CD8-positive, alpha-beta memory T cell (primary cell): Measurements from ENCODE around the gene TRPV6. TPM values are rescaled to one million over a fixed set of nuclear protein-coding genes. Genes with fewer than 3 reads are reported as not detected.

Source experiments
- CTCF ChIA-PET: fragments of 350-600 bp; sonication (Branson Sonifier 250); formaldehyde crosslinking; loops from one replicate; lab custom pipeline; 2021; ENCODE audit warnings: antibody characterized with exemption; lab: Charles Lee
- POLR2A ChIA-PET: fragments of 350-600 bp; sonication (Branson Sonifier 250); formaldehyde crosslinking; loops from one replicate; lab custom pipeline; 2021; ENCODE audit warnings: antibody characterized with exemption; lab: Charles Lee
- DNase-seq, 5 donors: peaks; one replicate each; pipeline versions ENCODE4 v3.0.0 to v3.0.0-alpha.2; 2020 to 2022; ENCODE audit warnings: mixed read lengths in 1 of 5
- H3K27ac ChIP-seq: one replicate; pipeline ENCODE4 v1.7.0; 2013; ENCODE audit warnings: low read depth, mild to moderate bottlenecking, low read length, moderate library complexity
- H3K27me3 ChIP-seq: 2 replicates; pipeline ENCODE4 v1.7.0; 2013; ENCODE audit warnings: low read length, mild to moderate bottlenecking; ENCODE audit not compliant: insufficient read depth, poor library complexity, severe bottlenecking
- H3K36me3 ChIP-seq: 2 replicates; pipeline ENCODE4 v1.7.0; 2013; ENCODE audit warnings: mild to moderate bottlenecking, low read length, moderate library complexity; ENCODE audit not compliant: insufficient read depth
- H3K4me1 ChIP-seq: 2 replicates; pipeline ENCODE4 v1.7.0; 2013; ENCODE audit warnings: mild to moderate bottlenecking, low read length, moderate library complexity; ENCODE audit not compliant: insufficient read depth
- H3K4me3 ChIP-seq: 2 replicates; pipeline ENCODE4 v1.7.0; 2013; ENCODE audit warnings: mild to moderate bottlenecking, low read length
- H3K9me3 ChIP-seq: 2 replicates; pipeline ENCODE4 v1.7.0; 2013; ENCODE audit warnings: mild to moderate bottlenecking, low read length
- H3K27ac Mint-ChIP-seq, 8 donors: one replicate each; pipeline ENCODE4 v1.8.0; 2020 to 2021; ENCODE audit warnings: mixed read lengths in 8 of 8, mild to moderate bottlenecking in 6 of 8, inconsistent platforms in 3 of 8, moderate library complexity in 3 of 8
- H3K27me3 Mint-ChIP-seq, 2 donors: one replicate each; pipeline ENCODE4 v1.8.0; 2020 to 2021; ENCODE audit warnings: mixed read lengths in 2 of 2, mild to moderate bottlenecking in 1 of 2, moderate library complexity in 1 of 2
- H3K36me3 Mint-ChIP-seq, 3 donors: one replicate each; pipeline ENCODE4 v1.8.0; 2020 to 2021; ENCODE audit warnings: mixed read lengths in 3 of 3, inconsistent platforms in 1 of 3, mild to moderate bottlenecking in 1 of 3
- H3K4me1 Mint-ChIP-seq, 3 donors: one replicate each; pipeline ENCODE4 v1.8.0; 2020 to 2021; ENCODE audit warnings: mixed read lengths in 3 of 3, inconsistent platforms in 1 of 3, mild to moderate bottlenecking in 1 of 3
- H3K4me3 Mint-ChIP-seq, 7 donors: one replicate each; pipeline ENCODE4 v1.8.0; 2020 to 2021; ENCODE audit warnings: mixed read lengths in 7 of 7, mild to moderate bottlenecking in 6 of 7, moderate library complexity in 4 of 7, inconsistent platforms in 2 of 7
- H3K9me3 Mint-ChIP-seq, 5 donors: one replicate each; pipeline ENCODE4 v1.8.0; 2020 to 2022; ENCODE audit warnings: mixed read lengths in 5 of 5, mild to moderate bottlenecking in 3 of 5, moderate library complexity in 2 of 5, inconsistent platforms in 1 of 5
- polyA plus RNA-seq: library from polyadenylated mRNA; unstranded; fragments of 300-500 nt; fragmentation: Illumina TruSeq; gene quantifications from one replicate; pipeline ENCODE4 v1.2.3, GENCODE V29; 2021
- total RNA-seq, 2 experiments: library from RNA; stranded (reverse); gene quantifications; one replicate each; pipeline ENCODE4 v1.2.3, GENCODE V29; 2021

Gene TRPV6
- total and polyA plus RNA-seq, 3 experiments from 2014 or later = not detected

GRCh38 chr7:142914121-142914520 lies 28.6 kb upstream of the TRPV6 start:
- H3K4me3 Mint-ChIP-seq = no peak overlapping the region
- no peak for DNase-seq
- Histone ChIP-seq H3K9me3 (no peaks in the 10 kb centered on the region), H3K36me3 (no peaks in the 10 kb centered on the region), H3K27me3 (no peaks in the 10 kb centered on the region), H3K4me3 (no peak overlapping the region), H3K27ac (no peak overlapping the region), H3K4me1 (no peaks in the 10 kb centered on the region)
- peaks cover 14 to 50% of the 10 kb centered on the region in 2 donors for H3K27me3 Mint-ChIP-seq
- H3K9me3 Mint-ChIP-seq = no peaks in the 10 kb centered on the region
- no peaks in the 10 kb centered on the region for H3K4me1 Mint-ChIP-seq
- POLR2A ChIA-PET = no interaction called here
- H3K36me3 Mint-ChIP-seq = no peaks in the 10 kb centered on the region
- CTCF ChIA-PET = no interaction called here
- H3K27ac Mint-ChIP-seq = no peak overlapping the region

GRCh38 chr7:142913566-142913965 lies 28.0 kb upstream of the TRPV6 start:
- Mint-ChIP-seq H3K27me3 (peaks cover 12 to 50% of the 10 kb centered on the region in 2 donors), H3K36me3 (no peaks in the 10 kb centered on the region), H3K27ac (no peak overlapping the region), H3K4me1 (no peaks in the 10 kb centered on the region), H3K9me3 (no peaks in the 10 kb centered on the region), H3K4me3 (no peak overlapping the region)
- H3K27me3 ChIP-seq = no peaks in the 10 kb centered on the region
- H3K27ac ChIP-seq = no peak overlapping the region
- no peak overlapping the region for H3K4me3 ChIP-seq
- no peaks in the 10 kb centered on the region for H3K9me3 ChIP-seq
- ChIA-PET POLR2A (no interaction called here), CTCF (no interaction called here)
- no peak for DNase-seq
- H3K36me3 ChIP-seq = no peaks in the 10 kb centered on the region
- no peaks in the 10 kb centered on the region for H3K4me1 ChIP-seq

- H3K4me1 ChIP-seq = no peaks in the 10 kb centered on the region
- no peak overlapping the region for H3K4me3 ChIP-seq
- Mint-ChIP-seq H3K9me3 (no peaks in the 10 kb centered on the region), H3K36me3 (no peaks in the 10 kb centered on the region), H3K4me3 (no peak overlapping the region), H3K27ac (no peak overlapping the region), H3K27me3 (peaks cover 12 to 49% of the 10 kb centered on the region in 2 donors), H3K4me1 (no peaks in the 10 kb centered on the region)
- no peak for DNase-seq
- ChIA-PET POLR2A (no interaction called here), CTCF (no interaction called here)
- no peaks in the 10 kb centered on the region for H3K9me3 ChIP-seq
- no peak overlapping the region for H3K27ac ChIP-seq
- H3K27me3 ChIP-seq = no peaks in the 10 kb centered on the region
- no peaks in the 10 kb centered on the region for H3K36me3 ChIP-seq
Measured at GRCh38 chr7:142913051-142913450, 27.5 kb upstream of the TRPV6 start.

- Histone ChIP-seq H3K27me3 (no peaks in the 10 kb centered on the region), H3K4me1 (no peaks in the 10 kb centered on the region), H3K4me3 (no peak overlapping the region), H3K27ac (no peak overlapping the region), H3K9me3 (no peaks in the 10 kb centered on the region), H3K36me3 (no peaks in the 10 kb centered on the region)
- DNase-seq = no peak
- ChIA-PET POLR2A (no interaction called here), CTCF (no interaction called here)
- H3K9me3 Mint-ChIP-seq = no peaks in the 10 kb centered on the region
- peaks cover 16 to 64% of the 10 kb centered on the region in 2 donors for H3K27me3 Mint-ChIP-seq
- H3K36me3 Mint-ChIP-seq = peaks cover 0 to 3% (median 0%) of the 10 kb centered on the region in 3 donors
- no peaks in the 10 kb centered on the region for H3K4me1 Mint-ChIP-seq
- no peak overlapping the region for H3K27ac Mint-ChIP-seq
- H3K4me3 Mint-ChIP-seq = no peak overlapping the region
Measured at GRCh38 chr7:142910481-142910880, 24.9 kb upstream of the TRPV6 start.

- H3K4me1 ChIP-seq = no peaks in the 10 kb centered on the region
- H3K36me3 Mint-ChIP-seq = peaks cover 0 to 3% (median 0%) of the 10 kb centered on the region in 3 donors
- no peaks in the 10 kb centered on the region for H3K9me3 ChIP-seq
- POLR2A ChIA-PET = no interaction called here
- CTCF ChIA-PET = no interaction called here
- H3K27ac Mint-ChIP-seq = no peak overlapping the region
- no peak overlapping the region for H3K27ac ChIP-seq
- no peaks in the 10 kb centered on the region for H3K36me3 ChIP-seq
- no peaks in the 10 kb centered on the region for H3K4me1 Mint-ChIP-seq
- H3K4me3 Mint-ChIP-seq = no peak overlapping the region
- no peaks in the 10 kb centered on the region for H3K27me3 ChIP-seq
- no peaks in the 10 kb centered on the region for H3K9me3 Mint-ChIP-seq
- H3K4me3 ChIP-seq = no peak overlapping the region
- DNase-seq = no peak
- peaks cover 16 to 64% of the 10 kb centered on the region in 2 donors for H3K27me3 Mint-ChIP-seq
Measured at GRCh38 chr7:142910031-142910433, 24.5 kb upstream of the TRPV6 start.

- Mint-ChIP-seq H3K9me3 (no peaks in the 10 kb centered on the region), H3K27me3 (peaks cover 16 to 61% of the 10 kb centered on the region in 2 donors), H3K4me3 (no peak overlapping the region), H3K27ac (no peak overlapping the region), H3K36me3 (peaks cover 0 to 3% (median 0%) of the 10 kb centered on the region in 3 donors), H3K4me1 (no peaks in the 10 kb centered on the region)
- H3K27ac ChIP-seq = no peak overlapping the region
- no peaks in the 10 kb centered on the region for H3K27me3 ChIP-seq
- H3K36me3 ChIP-seq = no peaks in the 10 kb centered on the region
- DNase-seq = no peak
- ChIA-PET CTCF (no interaction called here), POLR2A (no interaction called here)
- no peak overlapping the region for H3K4me3 ChIP-seq
- no peaks in the 10 kb centered on the region for H3K4me1 ChIP-seq
- no peaks in the 10 kb centered on the region for H3K9me3 ChIP-seq
Measured at GRCh38 chr7:142908921-142909890, 23.7 kb upstream of the TRPV6 start.

GRCh38 chr7:142908290-142908689 lies 22.7 kb upstream of the TRPV6 start:
- Histone ChIP-seq H3K36me3 (no peaks in the 10 kb centered on the region), H3K27ac (no peak overlapping the region), H3K4me3 (no peak overlapping the region), H3K4me1 (no peaks in the 10 kb centered on the region), H3K27me3 (no peaks in the 10 kb centered on the region), H3K9me3 (no peaks in the 10 kb centered on the region)
- no peak for DNase-seq
- Mint-ChIP-seq H3K27me3 (peaks cover 16 to 56% of the 10 kb centered on the region in 2 donors), H3K36me3 (peaks cover 0 to 3% (median 0%) of the 10 kb centered on the region in 3 donors), H3K9me3 (no peaks in the 10 kb centered on the region), H3K4me3 (no peak overlapping the region), H3K4me1 (no peaks in the 10 kb centered on the region), H3K27ac (no peak overlapping the region)
- CTCF ChIA-PET = no interaction called here
- POLR2A ChIA-PET = no interaction called here

- H3K27ac Mint-ChIP-seq = no peak overlapping the region
- ChIA-PET CTCF (no interaction called here), POLR2A (no interaction called here)
- peaks cover 10 to 47% of the 10 kb centered on the region in 2 donors for H3K27me3 Mint-ChIP-seq
- no peaks in the 10 kb centered on the region for H3K4me1 Mint-ChIP-seq
- no peak overlapping the region for H3K27ac ChIP-seq
- no peak for DNase-seq
- H3K4me1 ChIP-seq = no peaks in the 10 kb centered on the region
- H3K9me3 Mint-ChIP-seq = peaks cover 0 to 5% (median 0%) of the 10 kb centered on the region in 5 donors
- H3K9me3 ChIP-seq = no peaks in the 10 kb centered on the region
- H3K4me3 Mint-ChIP-seq = no peak overlapping the region
- peaks cover 0 to 3% (median 0%) of the 10 kb centered on the region in 3 donors for H3K36me3 Mint-ChIP-seq
- no peaks in the 10 kb centered on the region for H3K36me3 ChIP-seq
- H3K4me3 ChIP-seq = no peak overlapping the region
- H3K27me3 ChIP-seq = no peaks in the 10 kb centered on the region
Measured at GRCh38 chr7:142906643-142907042, 21.1 kb upstream of the TRPV6 start.
